Neural cell (in vitro differentiated cells): Measurements from ENCODE around the gene RNF4. TPM values are rescaled to one million over a fixed set of nuclear protein-coding genes. Genes with fewer than 3 reads are reported as not detected.

Source experiments
- H2AFZ ChIP-seq: fragments of 200-600, 300-800 bp; sonication (generic), shearing (Covaris generic); 2 replicates; pipeline ENCODE4 v1.6.0; 2014; ENCODE audit warnings: low read depth, mild to moderate bottlenecking, antibody characterized with exemption, low read length, moderate library complexity
- H3F3A ChIP-seq: fragments of 200-600 bp; shearing (Covaris generic); 2 replicates; pipeline ENCODE4 v1.6.1; 2016; ENCODE audit warnings: mild to moderate bottlenecking, moderate library complexity, mixed read lengths, antibody characterized with exemption, low read length; ENCODE audit not compliant: insufficient read depth, poor library complexity, severe bottlenecking
- H3K27ac ChIP-seq: fragments of 200-600, 300-800 bp; sonication (generic), shearing (Covaris generic); 2 replicates; pipeline ENCODE4 v1.5.1; 2014; ENCODE audit warnings: mild to moderate bottlenecking, low read length, moderate library complexity
- H3K27me3 ChIP-seq: fragments of 300-800, 200-600 bp; sonication (generic), shearing (Covaris generic); 2 replicates; pipeline ENCODE4 v1.6.0; 2014; ENCODE audit warnings: mild to moderate bottlenecking, low read depth, low read length, moderate library complexity; ENCODE audit not compliant: insufficient read depth
- H3K36me3 ChIP-seq: fragments of 300-800, 200-600 bp; sonication (generic), shearing (Covaris generic); 2 replicates; pipeline ENCODE4 v1.5.1; 2014; ENCODE audit warnings: mild to moderate bottlenecking, antibody characterized with exemption, low read length, moderate library complexity; ENCODE audit not compliant: insufficient read depth
- H3K4me2 ChIP-seq: fragments of 300-800, 200-600 bp; sonication (generic), shearing (Covaris generic); 2 replicates; pipeline ENCODE4 v1.6.0; 2014; ENCODE audit warnings: mild to moderate bottlenecking, low read length
- H3K4me3 ChIP-seq: fragments of 300-800, 200-600 bp; sonication (generic), shearing (Covaris generic); 2 replicates; pipeline ENCODE4 v1.5.1; 2014; ENCODE audit warnings: mild to moderate bottlenecking, low read length, moderate library complexity
- H3K79me2 ChIP-seq: fragments of 200-600 bp; shearing (Covaris generic); replicated peaks from 2 replicates; pipeline ENCODE4 v1.6.0; 2014; ENCODE audit warnings: mild to moderate bottlenecking, low read length, moderate library complexity; ENCODE audit not compliant: insufficient read depth
- H3K9ac ChIP-seq: fragments of 300-800, 200-600 bp; sonication (generic), shearing (Covaris generic); 2 replicates; pipeline ENCODE4 v1.6.1; 2016; ENCODE audit warnings: mild to moderate bottlenecking, low read length, mixed read lengths
- H3K9me2 ChIP-seq: fragments of 200-600 bp; shearing (Covaris generic); 2 replicates; pipeline ENCODE4 v1.6.1; 2016; ENCODE audit warnings: mild to moderate bottlenecking, low read length, mixed read lengths; ENCODE audit not compliant: insufficient read depth
- H3K9me3 ChIP-seq: fragments of 200-600, 300-800 bp; sonication (generic), shearing (Covaris generic); 2 replicates; pipeline ENCODE4 v1.6.1; 2016; ENCODE audit warnings: mild to moderate bottlenecking, mixed run types, low read length, moderate library complexity, mixed read lengths
- H4K20me1 ChIP-seq: fragments of 200-600 bp; shearing (Covaris generic); 2 replicates; pipeline ENCODE4 v1.6.1; 2016; ENCODE audit warnings: mild to moderate bottlenecking, mixed run types; ENCODE audit not compliant: insufficient read depth
- CTCF ChIP-seq: fragments of 450-650 bp; IDR thresholded peaks from 2 replicates; pipeline ENCODE4 v1.5.1; 2014; ENCODE audit warnings: antibody characterized with exemption, mild to moderate bottlenecking, moderate library complexity; ENCODE audit not compliant: poor library complexity, severe bottlenecking
- EP300 ChIP-seq: fragments of 450-650 bp; conservative IDR thresholded peaks from 2 replicates; pipeline ENCODE4 v1.6.1; 2014; ENCODE audit warnings: antibody characterized with exemption, mild to moderate bottlenecking, moderate library complexity; ENCODE audit not compliant: poor library complexity, severe bottlenecking
- EZH2 ChIP-seq: fragments of 200-600, 300-800 bp; shearing (Covaris generic), sonication (generic); IDR thresholded peaks from 2 replicates; pipeline ENCODE4 v1.6.1; 2014; ENCODE audit warnings: antibody characterized with exemption, low read length, borderline replicate concordance, mild to moderate bottlenecking; ENCODE audit not compliant: insufficient read depth, poor library complexity, severe bottlenecking
- MXI1 ChIP-seq: fragments of 450-650 bp; conservative IDR thresholded peaks from 2 replicates; pipeline ENCODE4 v1.6.1; 2014; ENCODE audit warnings: antibody characterized with exemption, mild to moderate bottlenecking; ENCODE audit not compliant: poor library complexity, severe bottlenecking
- POLR2AphosphoS5 ChIP-seq: IDR thresholded peaks from 2 replicates; pipeline ENCODE4 v1.6.1; 2012
- RAD21 ChIP-seq: fragments of 450-650 bp; conservative IDR thresholded peaks from 2 replicates; pipeline ENCODE4 v1.6.1; 2014; ENCODE audit warnings: antibody characterized with exemption, mild to moderate bottlenecking, moderate library complexity
- REST ChIP-seq: IDR thresholded peaks from 2 replicates; pipeline ENCODE4 v1.6.1; 2012; ENCODE audit warnings: borderline replicate concordance
- SMC3 ChIP-seq: fragments of 450-650 bp; conservative IDR thresholded peaks from 2 replicates; pipeline ENCODE4 v1.6.1; 2014; ENCODE audit warnings: antibody characterized with exemption, mild to moderate bottlenecking, moderate library complexity; ENCODE audit not compliant: poor library complexity
- TAF1 ChIP-seq: IDR thresholded peaks from 2 replicates; pipeline ENCODE4 v1.6.1; 2012; ENCODE audit warnings: low read depth
- polyA plus RNA-seq: library from polyadenylated mRNA; depleted of rRNA; stranded (reverse); fragments of >200 nt; gene quantifications from 2 replicates; pipeline ENCODE4 v1.2.3, GENCODE V29; 2014

RNF4 gene
- polyA plus RNA-seq, 1 donor from 2014 or later = 48.2 TPM

GRCh38 chr4:2535376-2536192 lies 66.7 kb downstream of the RNF4 start:
- Histone ChIP-seq H3K9ac (peak overlapping the region; percentile 99), H3K9me2 (no peaks in the 10 kb centered on the region), H3K27me3 (no peaks in the 10 kb centered on the region), H3K4me2 (peak overlapping the region; percentile 23), H2AFZ (peak overlapping the region; percentile 90), H3K4me3 (peak overlapping the region; percentile 92), H4K20me1 (peaks cover 7% of the 10 kb centered on the region), H3K79me2 (peaks cover 29% of the 10 kb centered on the region), H3K9me3 (no peaks in the 10 kb centered on the region), H3K36me3 (no peaks in the 10 kb centered on the region), H3F3A (peaks cover 4% of the 10 kb centered on the region), H3K27ac (peak overlapping the region; percentile 98)
- peak; percentile 16 for TF ChIP-seq REST
- TF ChIP-seq RAD21 = peak; percentile 30
- peak; percentile 50 for TF ChIP-seq CTCF
- TF ChIP-seq POLR2AphosphoS5 = peak; percentile 7
- TF ChIP-seq TAF1 = peak; percentile 79
- no peak for TF ChIP-seq EP300
- TF ChIP-seq SMC3 = peak; percentile 14
- TF ChIP-seq MXI1 = peak; percentile 12
- TF ChIP-seq EZH2 = no peak

DNA sequence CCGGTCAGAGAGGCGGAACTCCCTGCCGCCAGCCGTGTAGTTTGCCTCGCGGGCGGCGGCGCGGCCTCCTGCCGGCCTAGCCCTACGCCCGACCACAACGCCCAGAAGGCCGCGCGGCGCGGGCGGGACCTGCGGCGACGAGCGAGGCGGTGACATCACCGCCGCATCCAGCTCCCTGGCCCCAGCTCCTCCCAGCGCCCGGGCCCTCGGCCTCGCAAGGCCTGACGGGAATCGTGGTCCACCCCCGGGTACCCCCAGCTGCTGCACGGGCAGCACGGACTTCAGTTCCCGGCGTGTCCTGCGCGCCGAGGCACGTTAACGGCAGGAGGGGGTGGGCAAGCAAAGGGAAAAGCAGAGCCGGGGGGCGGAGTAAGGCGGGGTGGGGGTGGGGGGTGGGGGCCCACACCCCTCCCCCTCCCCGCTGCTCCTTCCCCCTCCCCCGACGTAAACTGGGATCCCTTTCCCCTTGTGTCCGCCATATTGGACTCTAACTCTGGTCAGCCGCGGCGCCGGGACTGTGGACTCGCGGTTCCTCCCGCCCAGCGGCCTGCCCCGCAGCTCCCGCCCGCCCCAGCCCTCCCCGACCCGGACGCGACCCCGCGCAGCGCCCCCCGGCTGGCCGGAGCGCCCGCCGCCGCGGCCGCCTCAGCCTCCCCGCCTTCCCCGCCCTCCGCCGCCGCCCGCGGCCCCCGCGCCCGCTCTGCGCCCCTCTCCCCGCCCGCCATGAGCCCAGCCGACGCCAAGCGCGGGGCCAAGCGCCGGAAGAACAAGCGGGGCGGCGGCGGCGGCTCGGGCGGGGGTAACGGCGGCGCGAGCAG lies 67.5 kb downstream of the RNF4 start, which contains the start of gene FAM193A:
Gene FAM193A, plus strand, starts transcription at position 455 of the 818 bp plus-strand sequence. Its CDS starts 269 bp downstream, at position 724.
- Histone ChIP-seq H3K4me3 (peak within 1 kb of the TSS; percentile 93), H4K20me1 (peaks cover 7% of the 10 kb centered on the region), H3K9me2 (no peaks in the 10 kb centered on the region), H3K4me2 (peak within 1 kb of the TSS; percentile 92), H3K27ac (peak within 1 kb of the TSS; percentile 98), H3K9me3 (no peaks in the 10 kb centered on the region), H3K79me2 (peaks cover 36% of the 10 kb centered on the region), H3K9ac (peak within 1 kb of the TSS; percentile 99), H3F3A (peaks cover 4% of the 10 kb centered on the region), H3K36me3 (no peaks in the 10 kb centered on the region), H3K27me3 (no peaks in the 10 kb centered on the region), H2AFZ (peak within 1 kb of the TSS; percentile 90)
- TF ChIP-seq SMC3 = no peak
- no peak for TF ChIP-seq EZH2
- no peak for TF ChIP-seq EP300
- TF ChIP-seq MXI1 = no peak
- peak; percentile 24 for TF ChIP-seq TAF1
- no peak for TF ChIP-seq RAD21
- TF ChIP-seq POLR2AphosphoS5 = peak; percentile 93
- peak; percentile 9 for TF ChIP-seq REST
- no peak for TF ChIP-seq CTCF
